Loucy (cell line): ENCODE results near the gene ZBTB34.

ENCODE experiments used
- H2AFZ ChIP-seq: fragments of 200-600 bp; sonication (generic); 2 replicates; pipeline ENCODE4 v1.6.0; 2016; ENCODE audit warnings: antibody characterized with exemption, mild to moderate bottlenecking, low read length, moderate library complexity
- H3F3A ChIP-seq: fragments of 200-600 bp; 2 replicates; pipeline ENCODE4 v1.6.0; 2016; ENCODE audit warnings: antibody characterized with exemption, low read depth, mild to moderate bottlenecking
- H3K27me3 ChIP-seq: fragments of 200-600 bp; sonication (generic); 2 replicates; pipeline ENCODE4 v1.6.1; 2014; ENCODE audit warnings: low read length, mild to moderate bottlenecking; ENCODE audit not compliant: insufficient read depth, poor library complexity, severe bottlenecking
- H3K36me3 ChIP-seq: fragments of 200-600 bp; sonication (generic); 2 replicates; pipeline ENCODE4 v1.6.1; 2016; ENCODE audit warnings: low read length; ENCODE audit not compliant: insufficient read depth
- H3K4me1 ChIP-seq: fragments of 200-600 bp; sonication (generic); 2 replicates; pipeline ENCODE4 v1.5.1; 2014; ENCODE audit warnings: low read length, mild to moderate bottlenecking; ENCODE audit not compliant: insufficient read depth, poor library complexity, severe bottlenecking
- H3K4me2 ChIP-seq: fragments of 200-600 bp; sonication (generic); 2 replicates; pipeline ENCODE4 v1.6.0; 2014; ENCODE audit warnings: antibody characterized with exemption, low read length, low read depth, mild to moderate bottlenecking; ENCODE audit not compliant: poor library complexity, severe bottlenecking
- H3K4me3 ChIP-seq: fragments of 200-600 bp; sonication (generic); 2 replicates; pipeline ENCODE4 v1.5.1; 2014; ENCODE audit warnings: low read length, mild to moderate bottlenecking, mixed read lengths; ENCODE audit not compliant: poor library complexity, severe bottlenecking
- H3K79me2 ChIP-seq: fragments of 200-600 bp; sonication (generic); 2 replicates; pipeline ENCODE4 v1.6.1; 2014; ENCODE audit warnings: low read length; ENCODE audit not compliant: insufficient read depth
- H3K9ac ChIP-seq: fragments of 200-600 bp; sonication (generic); 2 replicates; pipeline ENCODE4 v1.6.0; 2014; ENCODE audit warnings: mild to moderate bottlenecking, low read depth, low read length, moderate library complexity; ENCODE audit not compliant: poor library complexity, severe bottlenecking
- H3K9me2 ChIP-seq: fragments of 200-600 bp; sonication (generic); replicated peaks from 2 replicates; pipeline ENCODE4 v1.6.1; 2016; ENCODE audit warnings: low read depth, low read length, mixed read lengths
- H3K9me3 ChIP-seq: fragments of 200-600 bp; sonication (generic); 2 replicates; pipeline ENCODE4 v1.6.1; 2014; ENCODE audit warnings: mild to moderate bottlenecking, antibody characterized with exemption, low read length, low read depth; ENCODE audit not compliant: insufficient read depth
- H4K20me1 ChIP-seq: fragments of 200-600 bp; sonication (generic); 2 replicates; pipeline ENCODE4 v1.6.0; 2014; ENCODE audit warnings: antibody characterized with exemption, low read length, mild to moderate bottlenecking; ENCODE audit not compliant: insufficient read depth, poor library complexity, severe bottlenecking
- EZH2phosphoT487 ChIP-seq: fragments of 200-600 bp; IDR thresholded peaks from 2 replicates; pipeline ENCODE4 v1.6.1; 2018; ENCODE audit warnings: antibody characterized with exemption, mild to moderate bottlenecking, moderate library complexity, borderline replicate concordance
- TF ChIP-seq, protein P1 (sequence below): fragments of 200-600 bp; sonication (generic); conservative IDR thresholded peaks from 2 replicates; pipeline ENCODE4 v1.5.1; 2014; ENCODE audit warnings: mild to moderate bottlenecking, antibody characterized with exemption, low read length

ZBTB34 gene

DNA sequence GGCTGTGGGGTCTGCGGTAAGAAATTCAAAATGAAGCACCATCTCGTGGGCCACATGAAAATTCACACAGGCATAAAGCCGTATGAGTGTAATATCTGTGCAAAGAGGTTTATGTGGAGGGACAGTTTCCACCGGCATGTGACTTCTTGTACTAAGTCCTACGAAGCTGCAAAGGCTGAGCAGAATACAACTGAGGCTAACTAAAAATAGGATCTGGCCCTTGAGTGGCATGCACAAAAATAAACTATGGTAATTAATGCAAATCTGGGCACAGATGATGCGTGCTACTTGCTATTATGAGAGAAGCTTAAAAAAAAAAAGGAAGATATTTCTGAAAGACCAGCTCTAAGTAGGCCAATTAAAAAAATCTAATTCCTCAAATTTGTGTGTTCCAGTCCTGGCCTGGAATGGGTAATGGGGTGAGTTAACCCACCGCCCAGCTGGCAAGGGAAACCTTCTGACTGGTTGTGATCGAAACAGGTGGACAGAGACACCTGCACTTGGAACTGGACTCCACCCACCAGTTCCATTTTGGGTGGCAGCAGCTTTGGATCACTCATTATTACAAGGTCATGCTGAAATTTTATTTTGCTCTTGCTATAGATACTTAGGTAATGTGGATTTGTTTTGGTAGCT, 26.6 kb upstream of the ZBTB34 start:
- peaks cover 8% of the 10 kb centered on the region for H3K4me1 ChIP-seq
- H3K9me2 ChIP-seq: no peaks in the 10 kb centered on the region
- no peaks in the 10 kb centered on the region for H3K9me3 ChIP-seq
- no peaks in the 10 kb centered on the region for H3K27me3 ChIP-seq
- H3K79me2 ChIP-seq: peaks cover 23% of the 10 kb centered on the region; the same call in 1 of the 2 replicates
- H3K36me3 ChIP-seq: peaks cover 30% of the 10 kb centered on the region
- no peak overlapping the region for H2AFZ ChIP-seq
- H3K4me3 ChIP-seq: no peak overlapping the region
- TF ChIP-seq, protein P1, sequence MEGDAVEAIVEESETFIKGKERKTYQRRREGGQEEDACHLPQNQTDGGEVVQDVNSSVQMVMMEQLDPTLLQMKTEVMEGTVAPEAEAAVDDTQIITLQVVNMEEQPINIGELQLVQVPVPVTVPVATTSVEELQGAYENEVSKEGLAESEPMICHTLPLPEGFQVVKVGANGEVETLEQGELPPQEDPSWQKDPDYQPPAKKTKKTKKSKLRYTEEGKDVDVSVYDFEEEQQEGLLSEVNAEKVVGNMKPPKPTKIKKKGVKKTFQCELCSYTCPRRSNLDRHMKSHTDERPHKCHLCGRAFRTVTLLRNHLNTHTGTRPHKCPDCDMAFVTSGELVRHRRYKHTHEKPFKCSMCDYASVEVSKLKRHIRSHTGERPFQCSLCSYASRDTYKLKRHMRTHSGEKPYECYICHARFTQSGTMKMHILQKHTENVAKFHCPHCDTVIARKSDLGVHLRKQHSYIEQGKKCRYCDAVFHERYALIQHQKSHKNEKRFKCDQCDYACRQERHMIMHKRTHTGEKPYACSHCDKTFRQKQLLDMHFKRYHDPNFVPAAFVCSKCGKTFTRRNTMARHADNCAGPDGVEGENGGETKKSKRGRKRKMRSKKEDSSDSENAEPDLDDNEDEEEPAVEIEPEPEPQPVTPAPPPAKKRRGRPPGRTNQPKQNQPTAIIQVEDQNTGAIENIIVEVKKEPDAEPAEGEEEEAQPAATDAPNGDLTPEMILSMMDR: no peak
- TF ChIP-seq EZH2phosphoT487: no peak
- H4K20me1 ChIP-seq: no peaks in the 10 kb centered on the region
- no peak overlapping the region for H3K4me2 ChIP-seq
- no peaks in the 10 kb centered on the region for H3F3A ChIP-seq
- no peak overlapping the region for H3K9ac ChIP-seq

DNA sequence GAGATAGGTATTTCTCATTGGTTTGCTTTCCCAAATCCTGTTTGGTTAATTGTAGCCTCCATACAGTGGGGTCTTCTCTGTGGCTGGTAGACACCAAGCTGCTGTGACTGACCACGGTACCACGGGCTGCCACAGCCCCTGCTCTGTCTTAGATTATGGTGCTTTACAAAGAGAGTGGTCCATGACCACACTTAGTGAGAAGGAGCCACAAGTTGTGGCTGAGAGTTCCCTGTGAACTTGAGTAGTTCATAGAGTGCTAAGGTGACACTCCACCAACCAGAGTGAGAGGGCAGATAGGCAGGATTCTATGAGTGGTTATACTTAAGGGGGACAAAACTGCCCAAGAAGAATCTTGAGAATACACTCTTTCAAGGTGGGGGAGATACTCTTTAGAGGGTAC, 25.8 kb upstream of the ZBTB34 start:
- Histone ChIP-seq H3K4me1 (peaks cover 4% of the 10 kb centered on the region), H3K79me2 (peaks cover 20% of the 10 kb centered on the region; the same call in 1 of the 2 replicates), H3K9me2 (no peaks in the 10 kb centered on the region), H2AFZ (no peak overlapping the region), H3K9ac (no peak overlapping the region), H3K4me2 (no peak overlapping the region), H3K27me3 (no peaks in the 10 kb centered on the region), H3K4me3 (no peak overlapping the region), H3K9me3 (no peaks in the 10 kb centered on the region), H3F3A (no peaks in the 10 kb centered on the region), H4K20me1 (no peaks in the 10 kb centered on the region), H3K36me3 (peaks cover 30% of the 10 kb centered on the region)
- TF ChIP-seq, protein P1: no peak
- TF ChIP-seq EZH2phosphoT487: no peak

DNA sequence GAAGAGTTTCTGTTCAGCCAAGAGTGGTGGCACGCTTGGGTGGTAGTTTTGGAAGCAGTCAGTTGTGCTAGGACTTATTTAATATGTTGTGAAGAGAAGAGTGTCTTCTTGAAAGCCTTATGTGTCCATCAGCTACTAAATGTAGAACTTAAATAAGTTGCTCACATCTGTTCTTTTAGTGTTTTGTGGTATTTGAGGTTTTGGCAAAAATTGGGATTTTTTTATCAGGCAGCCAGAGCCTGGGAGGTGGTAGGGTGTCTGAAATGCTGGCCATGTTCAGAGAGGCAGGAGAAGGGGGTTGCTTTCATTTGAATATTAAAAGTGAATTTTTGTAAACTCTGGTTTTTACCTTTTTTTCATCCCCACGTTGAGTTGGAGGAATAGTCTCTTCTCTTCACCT, 24.2 kb upstream of the ZBTB34 start:
- no peak overlapping the region for H3K4me2 ChIP-seq
- H3K9me2 ChIP-seq: no peaks in the 10 kb centered on the region
- no peaks in the 10 kb centered on the region for H4K20me1 ChIP-seq
- no peaks in the 10 kb centered on the region for H3F3A ChIP-seq
- no peak overlapping the region for H2AFZ ChIP-seq
- no peak for TF ChIP-seq EZH2phosphoT487
- TF ChIP-seq, protein P1: no peak
- H3K9ac ChIP-seq: no peak overlapping the region
- H3K4me1 ChIP-seq: peaks cover 4% of the 10 kb centered on the region
- peaks cover 14% of the 10 kb centered on the region; the same call in 1 of the 2 replicates for H3K79me2 ChIP-seq
- no peaks in the 10 kb centered on the region for H3K9me3 ChIP-seq
- H3K4me3 ChIP-seq: no peak overlapping the region
- H3K27me3 ChIP-seq: no peaks in the 10 kb centered on the region
- peaks cover 30% of the 10 kb centered on the region for H3K36me3 ChIP-seq
